GM21576 (cell line): ENCODE data around the gene TPRN.

Experiments used
- ATAC-seq: cut with Tn5 transposase; IDR thresholded peaks from one replicate; pipeline ENCODE4 v1.9.1; 2021; ENCODE audit warnings: mild to moderate bottlenecking, moderate library complexity; ENCODE audit not compliant: unreplicated experiment

Gene TPRN

GRCh38 chr9:137236936-137237421, 36.4 kb upstream of the TPRN start:
- no peak for ATAC-seq

DNA sequence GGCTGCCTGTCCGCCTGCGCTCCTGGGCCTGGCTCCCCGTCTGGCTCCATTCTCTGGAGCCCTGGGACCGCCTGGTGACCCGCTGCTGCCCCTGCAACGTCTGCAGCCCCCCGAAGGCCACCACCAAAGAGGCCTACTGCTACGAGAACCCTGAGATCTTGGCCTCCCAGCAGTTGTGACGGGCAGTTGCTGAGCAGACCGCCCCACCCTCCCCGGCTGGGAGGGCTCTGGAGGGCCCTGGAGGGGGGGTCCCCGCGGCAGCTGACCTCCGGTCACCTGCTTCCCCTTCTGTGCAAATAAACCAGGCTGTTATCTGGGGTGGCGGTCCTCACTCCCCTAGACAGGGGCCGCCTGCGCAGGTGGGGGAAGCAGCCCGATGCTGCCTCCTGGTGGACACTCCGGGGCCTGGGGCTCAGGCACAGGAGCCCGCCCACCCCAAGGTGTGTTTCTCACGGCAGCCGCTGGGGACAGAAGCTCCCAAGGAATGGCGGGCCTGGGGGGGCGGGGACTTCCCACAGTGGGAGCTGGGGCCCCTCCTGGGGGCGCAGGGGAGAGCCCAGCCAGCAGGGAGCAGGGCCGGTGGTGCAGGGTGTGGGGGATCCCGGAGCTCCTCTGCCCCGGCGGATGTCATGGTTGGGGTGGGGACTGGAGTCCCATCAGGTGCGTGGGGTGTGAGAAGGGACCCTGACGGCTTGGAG, 35.8 kb upstream of the TPRN start:
- ATAC-seq: peak; percentile 24

GRCh38 chr9:137235424-137236237, 35.1 kb upstream of the TPRN start:
- ATAC-seq: no peak

DNA sequence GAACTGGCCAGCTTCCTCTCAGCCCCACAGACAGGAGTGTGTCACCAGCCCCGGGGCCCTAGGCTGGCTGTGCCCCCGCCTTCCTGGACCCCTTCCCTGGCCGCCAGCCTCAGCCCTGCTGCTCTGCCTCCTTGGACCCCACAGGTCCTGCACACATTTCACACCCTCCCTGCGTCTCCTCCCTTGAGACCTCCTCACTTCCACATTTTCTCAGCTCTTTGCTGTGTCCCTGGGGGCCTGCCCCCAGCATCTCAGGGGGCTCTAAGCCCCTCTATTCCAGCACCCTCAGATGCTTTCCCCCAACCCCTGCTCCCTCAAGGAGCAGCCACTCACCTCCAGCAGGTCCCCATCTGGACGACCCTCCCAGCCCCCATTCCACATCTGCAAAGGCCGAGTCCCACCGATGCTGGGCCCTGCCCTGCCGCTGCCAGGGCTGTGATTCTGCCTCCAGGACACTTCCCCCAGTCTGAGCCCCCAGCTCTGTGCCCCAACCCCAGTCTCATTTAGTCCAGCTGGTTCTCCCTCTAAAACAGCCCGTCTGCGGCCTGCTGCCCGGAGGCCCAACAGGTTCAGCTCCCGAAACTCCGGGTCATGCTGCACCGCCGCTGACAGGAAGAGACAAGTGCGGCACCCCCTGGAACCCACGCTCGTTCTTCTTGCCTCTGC, 34.4 kb upstream of the TPRN start:
- ATAC-seq: no peak

DNA sequence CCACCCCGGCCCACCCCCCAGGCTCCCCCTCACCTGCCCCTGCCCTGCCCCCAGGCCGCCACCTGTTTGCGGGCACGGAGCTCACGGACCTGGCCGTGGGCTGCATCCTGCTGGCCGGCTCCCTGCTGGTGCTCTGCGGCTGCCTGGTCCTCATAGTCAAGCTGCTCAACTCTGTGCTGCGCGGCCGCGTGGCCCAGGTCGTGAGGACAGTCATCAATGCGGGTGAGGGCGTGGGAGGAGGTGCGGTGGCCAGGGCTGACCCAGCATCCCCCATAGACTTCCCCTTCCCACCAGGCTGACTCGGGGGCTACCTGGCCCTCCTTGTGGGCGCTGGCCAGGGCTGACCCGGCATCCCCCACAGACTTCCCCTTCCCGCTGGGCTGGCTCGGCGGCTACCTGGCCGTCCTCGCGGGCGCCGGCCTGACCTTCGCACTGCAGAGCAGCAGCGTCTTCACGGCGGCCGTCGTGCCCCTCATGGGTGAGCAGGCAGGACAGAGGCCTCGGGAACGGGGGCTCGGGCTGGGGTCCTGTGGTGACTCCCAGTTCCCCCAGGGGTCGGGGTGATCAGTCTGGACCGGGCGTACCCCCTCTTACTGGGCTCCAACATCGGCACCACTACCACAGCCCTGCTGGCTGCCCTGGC, 33.6 kb upstream of the TPRN start:
- no peak for ATAC-seq

DNA sequence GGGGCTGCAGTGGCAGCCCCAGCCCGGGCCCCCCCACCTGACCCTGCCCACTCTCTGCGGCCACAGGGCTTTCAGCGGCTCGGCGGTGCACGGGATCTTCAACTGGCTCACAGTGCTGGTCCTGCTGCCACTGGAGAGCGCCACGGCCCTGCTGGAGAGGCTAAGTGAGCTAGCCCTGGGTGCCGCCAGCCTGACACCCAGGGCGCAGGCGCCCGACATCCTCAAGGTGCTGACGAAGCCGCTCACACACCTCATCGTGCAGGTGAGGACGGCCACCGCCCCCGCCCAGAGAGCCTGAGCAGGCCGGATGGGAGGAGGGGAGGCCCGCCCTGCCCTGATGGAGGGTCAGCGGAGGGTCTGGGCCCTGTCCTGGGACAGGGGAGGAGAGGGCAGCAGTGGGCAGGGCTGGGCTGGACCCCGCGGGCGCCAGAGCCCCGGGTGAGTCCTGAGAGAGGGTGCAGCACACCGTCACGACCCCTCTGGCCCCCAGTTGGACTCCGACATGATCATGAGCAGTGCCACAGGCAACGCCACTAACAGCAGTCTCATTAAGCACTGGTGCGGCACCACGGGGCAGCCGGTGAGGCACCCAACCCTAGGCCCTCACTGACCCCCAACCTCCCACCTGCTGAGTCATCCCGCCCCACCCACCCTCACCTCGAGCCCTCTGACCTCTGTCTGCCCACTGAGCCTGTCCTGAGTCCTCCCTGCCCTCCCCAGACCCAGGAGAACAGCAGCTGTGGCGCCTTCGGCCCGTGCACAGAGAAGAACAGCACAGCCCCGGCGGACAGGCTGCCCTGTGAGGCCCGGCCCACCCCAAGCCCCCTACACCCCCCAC, 32.8 kb upstream of the TPRN start:
- ATAC-seq: no peak

DNA sequence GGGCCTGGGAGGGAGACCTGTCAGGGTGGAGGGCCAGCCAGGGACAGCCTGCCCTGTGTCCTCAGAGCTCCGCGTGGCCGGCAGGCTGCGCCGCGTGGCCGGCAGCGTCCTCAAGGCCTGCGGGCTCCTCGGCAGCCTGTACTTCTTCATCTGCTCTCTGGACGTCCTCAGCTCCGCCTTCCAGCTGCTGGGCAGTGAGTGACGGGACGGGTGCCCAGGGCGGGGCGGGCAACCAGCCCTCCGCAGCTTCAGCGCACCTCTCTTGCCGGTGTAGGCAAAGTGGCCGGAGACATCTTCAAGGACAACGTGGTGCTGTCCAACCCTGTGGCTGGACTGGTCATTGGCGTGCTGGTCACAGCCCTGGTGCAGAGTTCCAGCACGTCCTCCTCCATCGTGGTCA, 32.0 kb upstream of the TPRN start:
- no peak for ATAC-seq

DNA sequence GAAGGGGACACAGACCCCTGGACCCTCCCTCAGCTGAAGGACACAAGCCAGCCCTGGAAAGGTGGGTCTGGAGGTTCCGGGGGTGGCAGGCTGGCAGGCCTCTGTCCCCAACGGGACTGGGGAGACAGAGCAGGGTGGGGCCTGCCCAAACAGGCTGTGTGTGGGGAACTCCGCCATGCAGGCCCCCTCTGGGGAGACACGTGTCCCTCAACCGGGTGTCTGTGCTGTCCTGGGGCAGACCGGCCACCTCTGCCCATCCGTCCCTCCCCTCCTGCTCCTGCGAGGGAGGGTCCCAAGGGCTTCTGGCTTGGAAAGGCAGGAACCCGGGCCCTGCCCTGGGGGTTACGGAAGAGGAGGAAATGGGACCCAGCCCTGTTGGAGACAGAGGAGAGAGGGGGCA, 31.6 kb upstream of the TPRN start:
- no peak for ATAC-seq

- ATAC-seq: no peak
Measured at GRCh38 chr9:137231372-137232039, 31.0 kb upstream of the TPRN start.

DNA sequence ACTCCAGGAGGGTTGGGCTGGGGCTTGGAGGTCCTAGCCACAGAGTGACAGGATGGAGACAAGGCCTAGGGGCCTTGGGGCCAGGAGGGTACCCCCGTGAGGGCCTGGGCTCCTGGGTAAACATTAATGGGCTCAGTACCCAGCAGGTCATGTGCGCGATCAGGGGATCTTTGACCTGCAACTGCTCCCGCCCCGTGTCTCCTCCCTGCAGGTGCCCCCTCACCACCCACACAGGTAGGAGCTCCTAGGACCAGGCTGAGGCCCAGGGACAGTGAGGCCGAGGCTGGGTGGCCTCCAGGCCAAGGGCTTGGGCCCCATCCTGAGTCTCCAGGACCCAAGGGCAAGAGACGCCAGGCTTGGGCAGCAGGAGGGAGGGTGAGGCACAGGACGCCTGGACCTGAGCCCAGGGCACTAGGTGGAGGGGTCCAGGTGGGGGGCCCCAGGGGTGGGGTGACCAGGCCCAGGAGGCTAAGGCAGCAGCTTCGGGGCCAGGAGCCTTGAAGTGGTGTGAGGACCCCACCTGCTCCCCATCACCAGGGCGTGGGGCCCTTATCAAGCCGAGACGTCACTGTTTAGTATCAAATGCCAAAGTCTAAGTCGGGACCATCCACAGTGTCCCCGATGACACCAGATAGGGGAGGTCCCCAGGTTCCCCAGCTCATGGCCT, 30.3 kb upstream of the TPRN start, which contains the start of gene SLC34A3:
TSS of gene SLC34A3 (plus strand) at position 197 of the 667 bp plus-strand sequence. CDS start 802 bp downstream, outside the sequence.
- ATAC-seq: no peak

- ATAC-seq: no peak
Measured at GRCh38 chr9:137229903-137230704, 29.6 kb upstream of the TPRN start.

DNA sequence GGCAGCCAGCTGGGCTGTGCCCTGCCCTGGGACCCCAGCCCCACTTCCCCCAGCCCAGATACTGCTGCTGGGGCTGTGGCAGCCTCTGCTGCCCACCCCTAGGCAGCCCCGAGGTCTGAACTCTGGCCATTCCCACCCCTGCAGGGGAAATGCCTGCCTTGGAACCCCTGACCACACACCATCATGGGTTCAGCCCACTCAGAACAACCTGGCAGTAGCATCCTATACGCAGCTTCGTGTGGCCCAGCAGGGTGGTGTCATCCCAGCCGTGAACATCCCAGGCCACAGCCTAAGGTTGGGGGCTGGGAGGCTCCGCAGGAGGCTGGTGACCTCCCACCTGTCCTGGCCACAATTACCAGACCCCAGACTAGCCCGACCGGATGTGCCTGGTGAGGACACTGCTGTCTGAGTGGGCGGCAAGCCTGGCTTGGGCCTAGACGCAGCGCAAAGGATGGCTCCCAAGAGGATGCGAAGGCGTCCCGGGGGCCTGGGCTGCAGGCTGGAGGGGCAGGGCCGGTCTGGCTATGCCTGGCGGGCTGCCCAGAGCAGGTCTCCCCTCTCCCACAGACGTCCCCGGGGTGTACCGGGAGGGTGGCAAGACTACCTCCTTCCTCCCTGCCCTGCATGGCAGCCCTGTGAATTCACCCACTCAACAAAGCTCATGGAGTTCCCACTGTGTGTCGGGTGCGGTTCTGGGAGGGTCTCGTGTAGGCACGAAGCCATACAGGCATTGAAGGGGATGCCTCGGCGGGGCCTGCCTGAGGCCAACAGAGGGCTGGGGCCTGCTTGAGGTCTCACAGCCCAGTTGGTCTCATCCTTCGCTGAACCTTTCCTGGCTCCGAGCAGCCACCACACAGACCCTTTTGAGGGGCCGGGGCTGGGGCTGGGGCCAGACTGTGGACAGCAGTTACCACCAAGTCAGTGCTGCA, 28.7 kb upstream of the TPRN start:
- ATAC-seq: no peak

DNA sequence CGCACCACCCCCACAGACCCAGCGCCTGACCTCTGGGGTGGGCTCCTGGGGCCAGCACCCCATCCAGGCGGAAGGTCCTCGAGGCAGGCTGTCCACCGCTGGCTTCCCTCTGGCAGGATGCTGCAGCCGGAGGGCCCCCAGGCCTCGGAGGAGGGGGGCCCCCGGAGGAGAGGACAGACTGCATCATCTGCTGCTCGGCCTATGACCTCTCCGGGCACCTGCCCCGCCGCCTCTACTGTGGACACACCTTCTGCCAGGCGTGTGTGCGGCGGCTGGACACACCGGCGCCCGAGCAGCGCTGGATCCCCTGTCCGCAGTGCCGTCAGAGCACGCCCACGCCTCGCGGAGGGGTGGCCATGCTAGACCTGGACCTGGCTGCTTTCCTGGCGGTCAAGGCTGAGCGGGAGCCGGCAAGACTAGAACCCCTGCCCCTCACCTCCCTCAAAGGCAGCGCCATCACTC, 28.0 kb upstream of the TPRN start:
- ATAC-seq: no peak

DNA sequence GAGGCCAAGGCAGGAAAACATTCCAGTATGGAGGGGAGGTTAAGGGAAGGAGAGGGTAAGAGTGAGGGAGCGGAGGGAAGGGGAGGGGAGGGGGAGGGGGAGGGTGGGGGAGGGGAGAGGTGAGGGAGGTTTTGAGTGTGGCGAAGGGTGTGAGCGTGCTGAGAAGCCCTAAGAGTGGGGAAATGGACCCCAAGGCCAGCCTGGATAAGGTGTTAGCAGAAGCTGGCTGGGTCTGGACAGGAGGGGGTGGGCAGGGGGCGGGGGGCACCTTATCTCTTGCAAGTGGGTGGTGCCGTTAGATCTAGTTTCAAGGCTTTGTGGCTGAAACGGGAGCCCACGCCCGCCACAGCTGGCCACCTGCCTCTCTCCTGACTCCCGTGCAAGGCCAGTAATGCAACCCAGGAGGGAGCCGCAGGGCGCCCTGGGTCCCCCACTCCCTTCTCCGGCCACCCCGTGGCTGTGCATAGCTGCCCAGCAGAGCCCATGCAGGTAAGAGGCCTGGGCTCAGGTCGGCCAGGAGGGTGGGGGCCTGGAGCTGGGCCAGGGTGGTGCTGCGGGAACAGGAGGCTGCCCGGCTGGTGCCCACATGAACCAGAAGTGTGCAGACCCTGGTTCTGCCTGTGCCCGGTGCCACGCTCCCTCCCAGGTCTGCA, 27.4 kb upstream of the TPRN start:
- no peak for ATAC-seq

DNA sequence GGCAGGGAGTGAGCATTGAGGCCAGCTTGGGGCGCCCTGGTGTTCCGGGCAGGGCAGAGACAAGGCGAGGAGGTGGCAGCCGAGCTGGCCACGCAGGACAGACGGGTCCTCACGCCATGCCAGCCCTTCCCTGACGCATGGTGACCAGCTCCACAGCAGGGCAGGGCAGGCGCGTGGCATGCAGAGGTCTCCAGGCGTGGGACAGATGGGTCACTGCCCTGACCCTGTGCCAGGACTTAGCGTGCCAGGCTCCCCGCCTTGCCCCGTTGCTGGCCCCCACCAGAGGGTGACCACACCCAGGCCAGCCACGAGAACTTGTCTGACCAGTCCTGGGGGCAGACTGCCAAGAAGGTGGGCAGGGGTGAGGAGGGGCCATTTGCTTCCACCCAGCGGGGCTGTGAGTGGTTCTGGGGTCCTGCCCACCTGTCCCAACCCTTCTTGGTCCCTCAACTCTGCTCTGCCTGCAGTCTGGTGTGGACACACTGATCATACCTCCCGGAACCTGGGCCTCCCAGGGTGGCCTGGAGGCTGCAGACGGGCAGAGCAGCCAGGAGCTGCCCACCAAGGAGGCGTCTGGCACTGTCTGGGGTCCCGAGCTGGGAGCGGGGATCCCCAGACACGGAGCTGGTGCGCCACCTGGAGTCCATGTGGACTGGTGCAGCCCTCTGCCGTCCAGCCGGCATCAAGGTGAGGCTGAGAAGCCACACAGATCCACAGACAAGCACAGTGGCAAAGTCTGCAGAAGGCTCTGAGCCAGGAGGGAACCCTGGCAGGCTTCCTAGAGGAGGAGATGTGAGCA, 26.7 kb upstream of the TPRN start, which contains the start of gene RNF224:
TSS of gene RNF224 (plus strand) at position 449 of the 799 bp plus-strand sequence. CDS start 834 bp downstream, outside the sequence.
- ATAC-seq: no peak
